SK-N-SH treated with all-trans-retinoic acid at 6 μM for 48 hours (cell line): ENCODE results near the gene EVX2.

Experiments
- CSDC2 ChIP-seq: fragments of 250-450 bp; sonication (Bioruptor Pico); IDR thresholded peaks from 2 replicates; pipeline ENCODE4 v1.5.0; 2020; ENCODE audit warnings: mild to moderate bottlenecking, moderate library complexity
- ESRRG ChIP-seq: fragments of 250-450 bp; sonication (Bioruptor Pico); IDR thresholded peaks from 2 replicates; pipeline ENCODE4 v1.6.1; 2021; ENCODE audit warnings: mild to moderate bottlenecking
- GLIS3 ChIP-seq: fragments of 250-450 bp; sonication (Bioruptor Pico); IDR thresholded peaks from 2 replicates; pipeline ENCODE4 v1.5.0; 2020; ENCODE audit warnings: mild to moderate bottlenecking, moderate library complexity
- OSR1 ChIP-seq: fragments of 250-450 bp; sonication (Bioruptor Pico); IDR thresholded peaks from 2 replicates; pipeline ENCODE4 v1.8.0; 2022; ENCODE audit warnings: moderate library complexity, mild to moderate bottlenecking, inconsistent platforms
- PATZ1 ChIP-seq: fragments of 250-450 bp; sonication (Bioruptor Pico); IDR thresholded peaks from 2 replicates; pipeline ENCODE4 v1.8.0; 2020; ENCODE audit warnings: mild to moderate bottlenecking, moderate library complexity, borderline replicate concordance
- PPARA ChIP-seq: fragments of 250-450 bp; sonication (Bioruptor Pico); IDR thresholded peaks from 2 replicates; pipeline ENCODE4 v1.5.0; 2020; ENCODE audit warnings: mild to moderate bottlenecking, borderline replicate concordance
- RARB ChIP-seq: fragments of 250-450 bp; sonication (Bioruptor Pico); IDR thresholded peaks from 2 replicates; pipeline ENCODE4 v1.8.0; 2021; ENCODE audit warnings: mild to moderate bottlenecking, moderate library complexity
- SNAI2 ChIP-seq: fragments of 250-450 bp; sonication (Bioruptor Pico); IDR thresholded peaks from 2 replicates; pipeline ENCODE4 v1.5.0; 2020; ENCODE audit warnings: mild to moderate bottlenecking, moderate library complexity
- TCF4 ChIP-seq: fragments of 250-450 bp; sonication (Bioruptor Pico); IDR thresholded peaks from 2 replicates; pipeline ENCODE4 v1.8.0; 2021; ENCODE audit warnings: mild to moderate bottlenecking, moderate library complexity, borderline replicate concordance
- ZNF70 ChIP-seq: fragments of 450-650 bp; formaldehyde crosslinking; IDR thresholded peaks from 2 replicates; pipeline ENCODE4 v1.5.0; 2020; ENCODE audit warnings: mild to moderate bottlenecking, moderate library complexity

GRCh38 chr2:176097820-176098365 lies 14.1 kb upstream of the EVX2 start:
- no peak for TF ChIP-seq ZNF70
- no peak for TF ChIP-seq PATZ1 (CRISPR knock-in tag)
- no peak for TF ChIP-seq TCF4
- no peak for TF ChIP-seq CSDC2 (CRISPR knock-in tag)
- TF ChIP-seq OSR1: no peak
- TF ChIP-seq GLIS3: no peak
- no peak for TF ChIP-seq PPARA (CRISPR knock-in tag)
- TF ChIP-seq RARB (CRISPR knock-in tag): no peak
- TF ChIP-seq ESRRG (CRISPR knock-in tag): no peak
- TF ChIP-seq SNAI2 (CRISPR knock-in tag): no peak
